Measurements from ENCODE around the gene ELF1. TPM values are rescaled to one million over a fixed set of nuclear protein-coding genes. Genes with fewer than 3 reads are reported as not detected.
"Not testable (repeated sequence)": the region's sequence is repeated elsewhere in the genome, so short reads cannot be mapped to it uniquely, and the experiment has no call there.

The ELF1 gene
- polyA plus RNA-seq, 1 of the 3 experiments (the other 2 are of a cell fraction): 11.1 TPM

GRCh38 chr13:40910324-40911050, 108.6 kb downstream of the ELF1 start (continued):
- no peak for TF ChIP-seq IRF3 (IDR thresholded peaks at IDR 0.05; ENCODE audit: low read depth, low read length)
- TF ChIP-seq PBX3 (IDR thresholded peaks at IDR 0.05): 0 out of 2 replicates have a peak, but pooled peaks have one; percentile 40
- no peak for TF ChIP-seq USF1 (IDR thresholded peaks at IDR 0.05; ENCODE audit: borderline replicate concordance, low read depth)
- TF ChIP-seq FOXJ3 (CRISPR knock-in tag; IDR thresholded peaks at IDR 0.05): no peak
- TF ChIP-seq TCF12 (IDR thresholded peaks at IDR 0.05): peak; percentile 30; the same call in 1 of the 2 replicates
- TF ChIP-seq EP300 (IDR thresholded peaks at IDR 0.05; ENCODE audit: borderline replicate concordance in 1 of 2, low read depth in 1 of 2, low read length in 1 of 2): no peak

GRCh38 chr13:40909541-40910200, 109.4 kb downstream of the ELF1 start:
- H3K27me3 ChIP-seq (ENCODE audit: insufficient read depth); H4K20me1 ChIP-seq (ENCODE audit: insufficient read depth); H3K4me3 ChIP-seq (ENCODE audit: low read depth in 2 of 2, low read length in 1 of 2); H3K9ac ChIP-seq; H3K9me3 ChIP-seq; H3K36me3 ChIP-seq (replicated peaks in 1 of 2; ENCODE audit: control insufficient read depth in 1 of 2, insufficient read depth in 2 of 2, low read length in 1 of 2); H2AFZ ChIP-seq (ENCODE audit: low read depth); DNase-seq; POLR2A ChIA-PET; H3K9me2 ChIP-seq: not testable (repeated sequence)
- Histone ChIP-seq H3K4me1 (ENCODE audit: control insufficient read depth in 1 of 2, insufficient read depth in 2 of 2, low read depth in 1 of 2, low read length in 1 of 2) (peaks cover 15 to 16% of the 10 kb centered on the region in 2 experiments; a peak in 3 of 4 replicates), H3K27ac (ENCODE audit: low read depth in 2 of 2, low read length in 1 of 2) (peak overlapping the region in 1 of 2 experiments; percentile 91; a peak in 1 of 4 replicates), H3K79me2 (ENCODE audit: insufficient read depth) (peaks cover 12% of the 10 kb centered on the region), H3K4me2 (0 out of 2 replicates have a peak overlapping the region, but pooled peaks have one; percentile 51), H3F3A (replicated peaks; ENCODE audit: insufficient read depth) (peaks cover 18% of the 10 kb centered on the region)
- CTCF ChIA-PET: interaction anchor here (1.7 kb wide), 1 partner anchor 12 kb away, joined by 5 read pairs; no protein-coding TSS in a partner anchor
- 100% methylated on average over 4 of the region's 4 CpGs for WGBS (ENCODE audit: low lambda C conversion rate)

- no peaks in the 10 kb centered on the region for H3K9me2 ChIP-seq
- ChIA-PET CTCF (interaction anchor here (1.7 kb wide), 1 partner anchor 13 kb away, joined by 5 read pairs; no protein-coding TSS in a partner anchor), POLR2A (no interaction called here)
- H3K36me3 ChIP-seq (replicated peaks in 1 of 2; ENCODE audit: control insufficient read depth in 1 of 2, insufficient read depth in 2 of 2, low read length in 1 of 2): no peaks in the 10 kb centered on the region
- H3F3A ChIP-seq (replicated peaks; ENCODE audit: insufficient read depth): peaks cover 18% of the 10 kb centered on the region
- H3K4me2 ChIP-seq: no peak overlapping the region
- H3K4me1 ChIP-seq (ENCODE audit: control insufficient read depth in 1 of 2, insufficient read depth in 2 of 2, low read depth in 1 of 2, low read length in 1 of 2): peaks cover 15 to 16% of the 10 kb centered on the region in 2 experiments; a peak in 3 of 4 replicates
- no peak overlapping the region for H3K9ac ChIP-seq
- no peaks in the 10 kb centered on the region for H3K9me3 ChIP-seq
- DNase-seq: no peak
- no peaks in the 10 kb centered on the region for H4K20me1 ChIP-seq (ENCODE audit: insufficient read depth)
- peaks cover 12% of the 10 kb centered on the region; the same call in 1 of the 2 replicates for H3K79me2 ChIP-seq (ENCODE audit: insufficient read depth)
- no peak overlapping the region for H3K27ac ChIP-seq (ENCODE audit: low read depth in 2 of 2, low read length in 1 of 2)
- H3K27me3 ChIP-seq (ENCODE audit: insufficient read depth): no peaks in the 10 kb centered on the region
- 95% methylated on average over 1 of the region's 1 CpG for WGBS (ENCODE audit: low lambda C conversion rate)
- no peak overlapping the region for H2AFZ ChIP-seq (ENCODE audit: low read depth)
- H3K4me3 ChIP-seq (ENCODE audit: low read depth in 2 of 2, low read length in 1 of 2): no peak overlapping the region
- TF ChIP-seq REST (IDR thresholded peaks at IDR 0.05; ENCODE audit: low read depth, low read length) (no peak), CTCF (IDR thresholded peaks at IDR 0.05) (no peak), SIN3A (IDR thresholded peaks at IDR 0.05; ENCODE audit: borderline replicate concordance, low read depth, low read length) (no peak), TEAD4 (IDR thresholded peaks at IDR 0.05; ENCODE audit: borderline replicate concordance, insufficient read depth) (no peak), MAX (IDR thresholded peaks at IDR 0.05; ENCODE audit: low read depth) (no peak), EP300 (IDR thresholded peaks at IDR 0.05; ENCODE audit: borderline replicate concordance in 1 of 2, low read depth in 1 of 2, low read length in 1 of 2) (no peak), NRF1 (IDR thresholded peaks at IDR 0.05; ENCODE audit: low read depth, low read length) (no peak), GABPA (IDR thresholded peaks at IDR 0.05; ENCODE audit: low read depth) (no peak)
These were observed 110.6 kb downstream of the ELF1 start for GRCh38 chr13:40908546-40908945.

All from SK-N-SH (cell line).